ENCODE results near the gene SLC15A1. TPM values are rescaled to one million over a fixed set of nuclear protein-coding genes. Genes with fewer than 3 reads are reported as not detected.

SLC15A1 gene
- total RNA-seq, 1 experiment from 2014 or later = 1.9 TPM

DNA sequence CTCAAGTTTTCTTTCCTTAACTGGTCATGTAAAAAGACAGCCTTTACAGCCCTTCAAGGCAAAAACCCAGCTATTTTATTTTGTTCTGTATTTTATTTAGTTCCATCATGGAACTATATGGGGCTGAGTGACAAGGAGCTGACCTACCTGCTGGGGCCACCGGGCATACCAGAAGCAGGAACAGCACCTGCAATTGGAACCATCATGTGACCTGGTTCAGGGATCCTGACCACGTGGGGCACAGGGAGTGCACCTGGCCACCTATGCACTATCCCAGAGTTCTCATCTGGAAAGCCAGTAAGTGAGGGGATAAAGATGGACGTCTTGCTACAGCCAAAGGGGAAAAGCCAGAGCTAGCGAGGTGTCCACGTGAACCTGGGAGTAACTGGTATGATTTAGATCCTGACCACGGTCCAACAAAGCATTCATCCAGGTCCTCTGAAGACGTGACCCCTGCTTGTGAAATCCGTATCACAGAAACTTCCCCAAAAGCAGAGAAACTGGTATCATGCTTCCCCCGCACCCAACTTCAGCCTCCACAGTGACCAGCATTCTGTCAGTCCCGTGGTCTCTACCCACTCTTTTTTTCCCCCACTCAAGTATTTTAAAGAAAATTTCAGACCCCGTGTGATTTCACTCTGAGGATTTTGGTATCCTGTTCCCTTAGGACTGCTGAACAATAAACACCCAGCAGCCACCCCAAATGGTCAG is 40.5 kb upstream of the SLC15A1 start:
- no peak overlapping the region for H3K56ac ChIP-seq (ENCODE audit: insufficient read length, low read depth, low read length)
- H3K4me2 ChIP-seq (ENCODE audit: insufficient read depth, insufficient read length, low read length) = no peak overlapping the region
- TF ChIP-seq, protein P1, sequence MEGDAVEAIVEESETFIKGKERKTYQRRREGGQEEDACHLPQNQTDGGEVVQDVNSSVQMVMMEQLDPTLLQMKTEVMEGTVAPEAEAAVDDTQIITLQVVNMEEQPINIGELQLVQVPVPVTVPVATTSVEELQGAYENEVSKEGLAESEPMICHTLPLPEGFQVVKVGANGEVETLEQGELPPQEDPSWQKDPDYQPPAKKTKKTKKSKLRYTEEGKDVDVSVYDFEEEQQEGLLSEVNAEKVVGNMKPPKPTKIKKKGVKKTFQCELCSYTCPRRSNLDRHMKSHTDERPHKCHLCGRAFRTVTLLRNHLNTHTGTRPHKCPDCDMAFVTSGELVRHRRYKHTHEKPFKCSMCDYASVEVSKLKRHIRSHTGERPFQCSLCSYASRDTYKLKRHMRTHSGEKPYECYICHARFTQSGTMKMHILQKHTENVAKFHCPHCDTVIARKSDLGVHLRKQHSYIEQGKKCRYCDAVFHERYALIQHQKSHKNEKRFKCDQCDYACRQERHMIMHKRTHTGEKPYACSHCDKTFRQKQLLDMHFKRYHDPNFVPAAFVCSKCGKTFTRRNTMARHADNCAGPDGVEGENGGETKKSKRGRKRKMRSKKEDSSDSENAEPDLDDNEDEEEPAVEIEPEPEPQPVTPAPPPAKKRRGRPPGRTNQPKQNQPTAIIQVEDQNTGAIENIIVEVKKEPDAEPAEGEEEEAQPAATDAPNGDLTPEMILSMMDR (conservative IDR thresholded peaks at IDR 0.05) = no peak
- H2AK5ac ChIP-seq (ENCODE audit: insufficient read length, low read length) = no peak overlapping the region
- no peak overlapping the region for H4K8ac ChIP-seq (replicated peaks; ENCODE audit: insufficient read length, low read depth, low read length)
- H2BK20ac ChIP-seq (ENCODE audit: low read depth, low read length, poor library complexity, severe bottlenecking) = no peak overlapping the region
- Mint-ChIP-seq H3K4me3 (no peak overlapping the region), H3K4me1 (peaks cover 2 to 4% of the 10 kb centered on the region in 2 experiments; a peak in 1 of 4 replicates), H3K36me3 (ENCODE audit: insufficient read depth in 1 of 3, low read depth in 3 of 3) (peaks cover 0 to 5% (median 5%) of the 10 kb centered on the region in 3 experiments; a peak in 3 of 7 replicates), H3K27ac (no peak overlapping the region), H3K27me3 (ENCODE audit: low read depth) (no peaks in the 10 kb centered on the region; the same call in 1 of the 2 replicates), H3K9me3 (no peaks in the 10 kb centered on the region)
- H2BK120ac ChIP-seq (ENCODE audit: low read depth, low read length, poor library complexity, severe bottlenecking) = no peak overlapping the region
- H2AFZ ChIP-seq (ENCODE audit: low read length) = no peak overlapping the region
- no peak overlapping the region for H3K23ac ChIP-seq (ENCODE audit: insufficient read length, low read depth, low read length)
- no peak overlapping the region for H3K14ac ChIP-seq (ENCODE audit: insufficient read depth, low read length)
- no peaks in the 10 kb centered on the region for H3K23me2 ChIP-seq (ENCODE audit: insufficient read length, low read depth, low read length, poor library complexity, severe bottlenecking)
- H4K91ac ChIP-seq (ENCODE audit: insufficient read length, low read depth, low read length) = no peak overlapping the region
- H3K18ac ChIP-seq (ENCODE audit: insufficient read length, low read depth, low read length) = no peak overlapping the region
- H3K4ac ChIP-seq (ENCODE audit: low read depth, low read length) = no peak overlapping the region
- H3K4me1 ChIP-seq (ENCODE audit: insufficient read depth, low read length) = no peaks in the 10 kb centered on the region
- no peak overlapping the region for H3T11ph ChIP-seq (ENCODE audit: low read length)
- H3K9ac ChIP-seq (ENCODE audit: extremely low read depth, insufficient read length, low read length) = no peak overlapping the region
- H3K9me3 ChIP-seq (ENCODE audit: control insufficient read depth, low read depth, low read length) = no peaks in the 10 kb centered on the region
- H4K5ac ChIP-seq (ENCODE audit: insufficient read length, low read depth, low read length) = no peak overlapping the region
- H3K79me2 ChIP-seq (ENCODE audit: insufficient read depth, low read length) = no peaks in the 10 kb centered on the region
- no peak overlapping the region for H2BK12ac ChIP-seq (ENCODE audit: insufficient read length, low read depth, low read length)
- no peaks in the 10 kb centered on the region for H3K79me1 ChIP-seq (ENCODE audit: insufficient read depth, low read depth, low read length, poor library complexity, severe bottlenecking)
- no CpG with 5 or more reads among the region's 11 CpGs for WGBS (ENCODE audit: extremely low coverage, insufficient read length, low lambda C conversion rate)
- H3K27ac ChIP-seq (ENCODE audit: insufficient read length, low read depth, low read length) = no peak overlapping the region
- DNase-seq = no peak
- no peak overlapping the region for H2BK15ac ChIP-seq (ENCODE audit: low read depth, low read length)
- no peaks in the 10 kb centered on the region for H3K27me3 ChIP-seq (ENCODE audit: insufficient read depth, low read length)
- H2BK5ac ChIP-seq (ENCODE audit: insufficient read length, low read length) = no peak overlapping the region
- H4K20me1 ChIP-seq (ENCODE audit: control insufficient read depth, insufficient read depth, insufficient read length) = peaks cover 3% of the 10 kb centered on the region

Measured in H9 (cell line).